HEK293T (cell line): ENCODE results near the gene STK4.

Source experiments
- ARNT ChIP-seq: fragments of 450-650 bp; IDR thresholded peaks from 2 replicates; pipeline ENCODE4 v1.6.1; 2017; ENCODE audit warnings: mild to moderate bottlenecking
- BHLHE40 ChIP-seq: fragments of 450-650 bp; IDR thresholded peaks from 2 replicates; pipeline ENCODE4 v1.6.1; 2016; ENCODE audit warnings: mild to moderate bottlenecking, moderate library complexity, borderline replicate concordance
- CTBP1 ChIP-seq: fragments of 450-650 bp; IDR thresholded peaks from 2 replicates; pipeline ENCODE4 v1.6.1; 2016; ENCODE audit warnings: borderline replicate concordance
- ELF4 ChIP-seq: fragments of 450-650 bp; IDR thresholded peaks from 2 replicates; pipeline ENCODE4 v1.6.1; 2017; ENCODE audit warnings: antibody characterized with exemption
- FOXA1 ChIP-seq: fragments of 450-650 bp; IDR thresholded peaks from 2 replicates; pipeline ENCODE4 v1.6.1; 2016; ENCODE audit warnings: mild to moderate bottlenecking
- FOXK2 ChIP-seq: fragments of 450-650 bp; IDR thresholded peaks from 2 replicates; pipeline ENCODE4 v1.6.1; 2016; ENCODE audit warnings: mild to moderate bottlenecking
- FOXM1 ChIP-seq: fragments of 450-650 bp; IDR thresholded peaks from 2 replicates; pipeline ENCODE4 v1.6.1; 2017; ENCODE audit warnings: mild to moderate bottlenecking, borderline replicate concordance
- LEF1 ChIP-seq: fragments of 450-650 bp; IDR thresholded peaks from 2 replicates; pipeline ENCODE4 v1.6.1; 2017; ENCODE audit warnings: mild to moderate bottlenecking, borderline replicate concordance
- NFRKB ChIP-seq: fragments of 450-650 bp; IDR thresholded peaks from 2 replicates; pipeline ENCODE4 v1.6.1; 2016; ENCODE audit warnings: mild to moderate bottlenecking, moderate library complexity
- PKNOX1 ChIP-seq: fragments of 450-650 bp; IDR thresholded peaks from 2 replicates; pipeline ENCODE4 v1.6.1; 2016
- SP1 ChIP-seq: fragments of 450-650 bp; IDR thresholded peaks from 2 replicates; pipeline ENCODE4 v1.6.1; 2017
- SUZ12 ChIP-seq: fragments of 450-650 bp; IDR thresholded peaks from 2 replicates; pipeline ENCODE4 v1.6.1; 2016; ENCODE audit warnings: mild to moderate bottlenecking
- TARDBP ChIP-seq: fragments of 450-650 bp; IDR thresholded peaks from 2 replicates; pipeline ENCODE4 v1.6.1; 2016
- ZNF384 ChIP-seq: fragments of 450-650 bp; IDR thresholded peaks from 2 replicates; pipeline ENCODE4 v1.6.1; 2016

- no peak for TF ChIP-seq ELF4
- TF ChIP-seq SUZ12 = no peak
- no peak for TF ChIP-seq FOXK2
- no peak for TF ChIP-seq CTBP1
- TF ChIP-seq TARDBP = no peak
- TF ChIP-seq BHLHE40 = no peak
- no peak for TF ChIP-seq ARNT
- no peak for TF ChIP-seq FOXM1
- no peak for TF ChIP-seq NFRKB
- no peak for TF ChIP-seq PKNOX1
- no peak for TF ChIP-seq FOXA1
- TF ChIP-seq ZNF384 = no peak
- no peak for TF ChIP-seq SP1
- no peak for TF ChIP-seq LEF1
These were observed 158.1 kb downstream of the STK4 start, which contains the start of gene WFDC12 for GRCh38 chr20:45124365-45124764.
